Hematopoietic multipotent progenitor cell (in vitro differentiated cells): ENCODE data around the gene ASPDH. TPM values are rescaled to one million over a fixed set of nuclear protein-coding genes. Genes with fewer than 3 reads are reported as not detected.

Experiments
- total RNA-seq: library from RNA; depleted of rRNA; stranded (reverse); fragments of >200 nt; gene quantifications from one replicate; pipeline ENCODE4 v1.2.3, GENCODE V29; 2012

The ASPDH gene
- total RNA-seq, 1 donor: not detected

Other genes starting within 250 kb of the ASPDH start
- gene KCNC3, start 184.5 kb downstream of the ASPDH start, total RNA-seq: 0.27 TPM
- 0.27 TPM for gene NAPSA, start 148.3 kb downstream of the ASPDH start, total RNA-seq
- gene NR1H2, start 137.5 kb downstream of the ASPDH start, total RNA-seq: 127 TPM
- 85.6 TPM for gene POLD1, start 129.6 kb downstream of the ASPDH start, total RNA-seq
- gene SPIB, start 95.0 kb downstream of the ASPDH start, total RNA-seq: 2.4 TPM
- gene MYBPC2, start 81.0 kb downstream of the ASPDH start, total RNA-seq: 0.27 TPM
- 80.0 TPM for gene EMC10, start 37.4 kb downstream of the ASPDH start, total RNA-seq
- 1.1 TPM for gene GARIN5A, start 37.1 kb downstream of the ASPDH start, total RNA-seq
- 11.8 TPM for gene JOSD2, start 2.7 kb downstream of the ASPDH start, total RNA-seq
- under 0.01 TPM for gene LRRC4B, start 54.5 kb upstream of the ASPDH start, total RNA-seq
- gene SYT3, start 126.0 kb upstream of the ASPDH start, total RNA-seq: 0.81 TPM
- gene C19orf81, start 135.5 kb upstream of the ASPDH start, total RNA-seq: 1.6 TPM
- gene SHANK1, start 205.9 kb upstream of the ASPDH start, total RNA-seq: 6.2 TPM
- 64.4 TPM for gene CLEC11A, start 209.5 kb upstream of the ASPDH start, total RNA-seq